Activated CD8-positive, alpha-beta T cell treated with anti-CD3 and anti-CD28 coated beads, Interleukin-2, amount 10 ng/mL, durations not matched to agents 7 days and 5 days (primary cell): ENCODE results near the gene CCDC159. TPM values are rescaled to one million over a fixed set of nuclear protein-coding genes. Genes with fewer than 3 reads are reported as not detected.

ENCODE experiments used
- ATAC-seq: fragments of 150-1000 bp; cut with Tn5 transposase; one replicate; pipeline ENCODE4 v1.10.0; 2021; ENCODE audit warnings: moderate library complexity
- CTCF ChIA-PET: fragments of 350-600 bp; sonication (Branson Sonifier 250); formaldehyde crosslinking; loops from one replicate; lab custom pipeline; 2021; ENCODE audit warnings: antibody characterized with exemption; lab: Charles Lee
- POLR2A ChIA-PET: fragments of 350-600 bp; sonication (Branson Sonifier 250); formaldehyde crosslinking; loops from one replicate; lab custom pipeline; 2021; ENCODE audit warnings: antibody characterized with exemption; lab: Charles Lee
- DNase-seq: peaks from one replicate; pipeline ENCODE4 v3.0.0-alpha.2; 2020
- H3K27ac Mint-ChIP-seq: one replicate; pipeline ENCODE4 v1.8.0; 2021; ENCODE audit warnings: mild to moderate bottlenecking, mixed read lengths
- H3K27me3 Mint-ChIP-seq: one replicate; pipeline ENCODE4 v1.8.0; 2021; ENCODE audit warnings: low read depth, mixed read lengths
- H3K36me3 Mint-ChIP-seq: one replicate; pipeline ENCODE4 v1.8.0; 2021; ENCODE audit warnings: low read depth, mixed read lengths
- H3K4me1 Mint-ChIP-seq: one replicate; pipeline ENCODE4 v1.8.0; 2021; ENCODE audit warnings: low read depth, mixed read lengths
- H3K4me3 Mint-ChIP-seq: one replicate; pipeline ENCODE4 v1.8.0; 2021; ENCODE audit warnings: mild to moderate bottlenecking, mixed read lengths
- H3K9me3 Mint-ChIP-seq: one replicate; pipeline ENCODE4 v1.8.0; 2022; ENCODE audit warnings: mixed read lengths; ENCODE audit not compliant: insufficient read depth
- total RNA-seq, 2 experiments: library from RNA; stranded (reverse); gene quantifications; one replicate each; pipeline ENCODE4 v1.2.3, GENCODE V29; 2021

The CCDC159 gene
- total RNA-seq, 2 experiments from 2014 or later: 9.9 to 13.6 TPM

DNA sequence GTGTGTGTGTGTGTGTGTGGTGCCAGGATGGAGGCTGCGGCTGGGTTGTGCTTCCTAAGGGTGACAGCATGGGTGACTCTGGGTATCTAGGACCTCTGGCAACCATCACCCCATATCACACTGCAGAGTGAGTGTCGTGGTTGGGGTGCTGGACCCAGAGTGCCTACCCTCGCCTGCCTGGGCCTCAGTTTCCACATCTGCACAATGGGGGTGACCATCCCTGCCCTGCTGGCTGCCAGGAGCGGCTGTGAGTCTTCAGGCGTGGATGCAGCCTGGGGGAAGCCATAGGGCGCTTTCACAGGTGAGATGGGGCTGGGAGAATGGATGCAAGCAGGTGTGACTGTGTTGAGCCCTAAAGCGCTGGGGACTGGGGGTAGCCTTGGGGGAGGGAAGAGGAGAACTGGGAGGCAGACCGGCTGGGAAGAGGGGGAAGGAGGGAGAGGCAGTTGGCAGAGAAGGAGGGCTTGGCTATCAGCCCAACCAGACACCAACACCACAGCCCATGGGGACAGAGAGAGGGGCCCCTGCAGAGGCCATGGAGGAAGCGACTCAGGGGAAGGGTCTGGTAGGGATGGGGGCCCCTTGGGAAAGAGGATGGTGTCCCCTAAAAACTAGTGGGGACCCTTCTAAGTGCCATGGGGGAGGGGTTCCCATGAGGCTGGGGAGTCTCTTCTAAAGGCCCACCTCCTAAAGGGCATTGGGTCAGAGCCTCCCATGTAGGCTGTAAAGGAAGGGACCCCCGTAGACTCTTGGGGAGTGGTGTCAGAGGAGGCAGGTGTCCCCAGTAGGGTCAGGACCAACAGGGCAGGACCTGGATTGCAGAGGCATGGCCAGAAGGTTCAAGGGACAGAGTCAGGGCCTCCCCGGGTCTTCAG, 10.6 kb downstream of the CCDC159 start:
- Mint-ChIP-seq H3K27me3 (peaks cover 10% of the 10 kb centered on the region), H3K36me3 (no peaks in the 10 kb centered on the region), H3K9me3 (no peaks in the 10 kb centered on the region), H3K4me1 (peaks cover 13% of the 10 kb centered on the region), H3K4me3 (no peak overlapping the region), H3K27ac (no peak overlapping the region)
- CTCF ChIA-PET: no interaction called here
- ATAC-seq (no peak), DNase-seq (no peak)
- POLR2A ChIA-PET: interaction anchor here (0.7 kb wide), 1 partner anchor 1042 kb away, joined by 3 read pairs; no protein-coding TSS in a partner anchor

- ATAC-seq: no peak
- no peak overlapping the region for H3K27ac Mint-ChIP-seq
- no peaks in the 10 kb centered on the region for H3K9me3 Mint-ChIP-seq
- no peak for DNase-seq
- POLR2A ChIA-PET: interaction anchor here (0.9 kb wide), 1 partner anchor 47 kb away, joined by 3 read pairs; no protein-coding TSS in a partner anchor
- no peak overlapping the region for H3K4me3 Mint-ChIP-seq
- peaks cover 10% of the 10 kb centered on the region for H3K27me3 Mint-ChIP-seq
- CTCF ChIA-PET: no interaction called here
- H3K4me1 Mint-ChIP-seq: peaks cover 11% of the 10 kb centered on the region
- H3K36me3 Mint-ChIP-seq: no peaks in the 10 kb centered on the region
Observed at GRCh38 chr19:11359421-11359820, 13.1 kb downstream of the CCDC159 start.

DNA sequence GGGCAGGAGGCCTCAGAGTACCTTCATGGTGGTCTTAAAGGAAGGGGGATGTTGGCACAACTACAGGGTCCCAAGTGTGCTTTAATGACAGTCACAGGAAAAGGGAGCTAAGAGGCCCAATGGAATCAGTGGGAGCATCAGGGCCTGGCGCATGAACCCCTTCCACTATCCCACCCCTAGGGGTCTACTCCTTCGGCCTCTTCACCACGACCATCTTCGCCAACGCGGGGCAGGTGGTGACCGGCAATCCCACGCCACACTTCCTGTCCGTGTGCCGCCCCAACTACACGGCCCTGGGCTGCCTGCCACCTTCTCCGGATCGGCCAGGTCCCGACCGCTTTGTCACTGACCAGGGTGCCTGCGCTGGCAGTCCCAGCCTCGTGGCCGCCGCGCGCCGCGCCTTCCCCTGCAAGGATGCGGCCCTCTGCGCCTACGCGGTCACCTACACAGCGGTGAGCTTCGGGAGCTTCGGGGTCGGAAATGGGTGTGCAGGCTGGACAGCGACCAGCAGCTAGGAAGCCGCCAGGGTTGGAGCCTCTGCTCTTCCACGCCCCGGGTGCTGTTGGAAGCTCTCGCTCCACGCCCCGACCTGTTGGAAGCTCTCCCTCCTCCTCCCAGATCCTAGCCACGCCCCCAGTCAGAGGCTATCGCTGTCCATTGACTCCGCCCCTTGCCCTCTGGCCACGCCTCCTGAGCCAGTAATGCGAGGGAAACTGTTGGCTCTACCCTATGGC, 14.9 kb downstream of the CCDC159 start:
- Mint-ChIP-seq H3K4me3 (no peak overlapping the region), H3K36me3 (no peaks in the 10 kb centered on the region), H3K4me1 (peaks cover 2% of the 10 kb centered on the region), H3K9me3 (no peaks in the 10 kb centered on the region), H3K27ac (no peak overlapping the region), H3K27me3 (peaks cover 3% of the 10 kb centered on the region)
- ChIA-PET CTCF (no interaction called here), POLR2A (no interaction called here)
- DNase-seq (no peak), ATAC-seq (no peak)

GRCh38 chr19:11361771-11362731, 15.7 kb downstream of the CCDC159 start:
- no peaks in the 10 kb centered on the region for H3K36me3 Mint-ChIP-seq
- CTCF ChIA-PET: no interaction called here

GRCh38 chr19:11363881-11364280, 17.6 kb downstream of the CCDC159 start:
- Mint-ChIP-seq H3K36me3 (no peaks in the 10 kb centered on the region), H3K27ac (no peak overlapping the region)
- CTCF ChIA-PET: no interaction called here

More at GRCh38 chr19:11361771-11362731, 15.7 kb downstream of the CCDC159 start:
- Mint-ChIP-seq H3K27ac (no peak overlapping the region), H3K9me3 (no peaks in the 10 kb centered on the region), H3K4me3 (no peak overlapping the region), H3K4me1 (no peaks in the 10 kb centered on the region), H3K27me3 (no peaks in the 10 kb centered on the region)
- ATAC-seq: no peak
- DNase-seq: no peak
- POLR2A ChIA-PET: no interaction called here

GRCh38 chr19:11364296-11364904, 18.1 kb downstream of the CCDC159 start:
- H3K27ac Mint-ChIP-seq: no peak overlapping the region
- no peak for ATAC-seq
- DNase-seq: no peak
- H3K27me3 Mint-ChIP-seq: no peaks in the 10 kb centered on the region
- peaks cover 3% of the 10 kb centered on the region for H3K36me3 Mint-ChIP-seq
- CTCF ChIA-PET: no interaction called here
- H3K4me3 Mint-ChIP-seq: no peak overlapping the region
- POLR2A ChIA-PET: no interaction called here
- H3K4me1 Mint-ChIP-seq: no peaks in the 10 kb centered on the region
- no peaks in the 10 kb centered on the region for H3K9me3 Mint-ChIP-seq

More at GRCh38 chr19:11363881-11364280, 17.6 kb downstream of the CCDC159 start:
- no peaks in the 10 kb centered on the region for H3K9me3 Mint-ChIP-seq
- POLR2A ChIA-PET: no interaction called here
- no peaks in the 10 kb centered on the region for H3K27me3 Mint-ChIP-seq
- DNase-seq (no peak), ATAC-seq (no peak)
- H3K4me3 Mint-ChIP-seq: no peak overlapping the region
- H3K4me1 Mint-ChIP-seq: no peaks in the 10 kb centered on the region

DNA sequence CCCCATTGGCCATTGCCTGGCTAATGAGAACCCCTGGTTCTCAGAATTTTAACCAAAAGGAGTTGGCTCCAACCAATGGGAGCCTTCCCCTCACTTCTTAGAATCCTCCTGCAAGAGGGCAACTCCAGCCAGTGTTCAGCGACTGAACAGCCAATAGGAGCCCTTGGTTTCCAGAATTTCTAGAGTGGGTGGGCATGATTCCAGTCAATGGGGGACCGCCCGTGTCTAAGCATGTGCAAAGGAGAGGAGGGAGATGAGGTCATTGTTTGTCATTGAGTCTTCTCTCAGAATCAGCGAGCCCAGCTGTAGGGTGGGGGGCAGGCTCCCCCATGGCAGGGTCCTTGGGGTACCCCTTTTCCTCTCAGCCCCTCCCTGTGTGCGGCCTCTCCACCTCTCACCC, 18.6 kb downstream of the CCDC159 start:
- no peak for DNase-seq
- no peaks in the 10 kb centered on the region for H3K4me1 Mint-ChIP-seq
- H3K27me3 Mint-ChIP-seq: no peaks in the 10 kb centered on the region
- CTCF ChIA-PET: no interaction called here
- no peak overlapping the region for H3K27ac Mint-ChIP-seq
- no peaks in the 10 kb centered on the region for H3K9me3 Mint-ChIP-seq
- ATAC-seq: no peak
- no peak overlapping the region for H3K4me3 Mint-ChIP-seq
- POLR2A ChIA-PET: no interaction called here
- H3K36me3 Mint-ChIP-seq: peaks cover 4% of the 10 kb centered on the region

DNA sequence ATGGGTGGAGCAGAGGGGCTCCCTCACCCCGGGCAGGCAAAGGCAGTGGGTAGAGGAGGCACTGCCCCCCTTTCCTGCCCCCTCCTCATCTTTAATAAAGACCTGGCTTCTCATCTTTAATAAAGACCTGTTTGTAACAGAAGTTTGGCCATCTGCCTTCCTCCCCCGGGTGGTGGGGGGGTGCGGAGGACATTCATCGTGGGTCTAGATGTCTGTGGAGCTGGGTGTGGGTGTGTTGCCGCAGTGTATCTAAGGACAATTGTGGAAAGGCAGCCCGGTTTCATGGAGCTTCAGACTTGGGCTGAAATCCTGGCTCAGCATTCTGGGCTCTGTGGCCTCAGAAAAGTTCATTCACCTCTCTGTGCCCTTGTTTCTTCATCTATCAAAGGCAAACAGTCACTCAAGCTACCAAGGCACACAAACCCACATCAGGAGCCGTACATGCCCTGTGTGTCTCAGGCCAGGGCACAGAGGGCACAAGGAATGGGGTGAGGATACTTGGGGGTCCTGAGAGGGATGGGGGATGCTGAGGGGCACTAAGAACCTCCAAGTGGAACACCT, 19.3 kb downstream of the CCDC159 start:
- DNase-seq (no peak), ATAC-seq (no peak)
- Mint-ChIP-seq H3K36me3 (peaks cover 4% of the 10 kb centered on the region), H3K9me3 (no peaks in the 10 kb centered on the region), H3K27ac (no peak overlapping the region), H3K4me3 (no peak overlapping the region), H3K4me1 (no peaks in the 10 kb centered on the region), H3K27me3 (no peaks in the 10 kb centered on the region)
- CTCF ChIA-PET: no interaction called here
- POLR2A ChIA-PET: no interaction called here

- ATAC-seq: no peak
- H3K9me3 Mint-ChIP-seq: no peaks in the 10 kb centered on the region
- no peak overlapping the region for H3K27ac Mint-ChIP-seq
- DNase-seq: no peak
- ChIA-PET CTCF (interaction anchor here (1.9 to 2.3 kb wide), 2 partner anchors 14 to 115 kb away, joined by 7 to 11 read pairs; no protein-coding TSS in a partner anchor), POLR2A (interaction anchor here (2.6 kb wide), 1 partner anchor 14 kb away, joined by 6 read pairs; no protein-coding TSS in a partner anchor)
- H3K27me3 Mint-ChIP-seq: no peaks in the 10 kb centered on the region
- no peak overlapping the region for H3K4me3 Mint-ChIP-seq
- H3K36me3 Mint-ChIP-seq: peaks cover 4% of the 10 kb centered on the region
- no peaks in the 10 kb centered on the region for H3K4me1 Mint-ChIP-seq
Observed at GRCh38 chr19:11367528-11367927, 21.2 kb downstream of the CCDC159 start.

- ChIA-PET CTCF (interaction anchor here (1.9 kb wide), 1 partner anchor 10 kb away, joined by 9 read pairs; no protein-coding TSS in a partner anchor), POLR2A (no interaction called here)
- H3K27me3 Mint-ChIP-seq: no peaks in the 10 kb centered on the region
- DNase-seq: no peak
- no peaks in the 10 kb centered on the region for H3K9me3 Mint-ChIP-seq
- H3K4me1 Mint-ChIP-seq: peaks cover 3% of the 10 kb centered on the region
- peaks cover 6% of the 10 kb centered on the region for H3K36me3 Mint-ChIP-seq
- no peak overlapping the region for H3K27ac Mint-ChIP-seq
- no peak overlapping the region for H3K4me3 Mint-ChIP-seq
- ATAC-seq: no peak
Observed at GRCh38 chr19:11370744-11371143, 24.4 kb downstream of the CCDC159 start.
